Stimulated activated CD4-positive, alpha-beta T cell treated with anti-CD3 and anti-CD28 coated beads, Interleukin-12 subunit alpha, Interleukin-12 subunit beta, amount 100 ng/mL, for 24 hours (primary cell): Measurements from ENCODE around the gene DMD.

Experiments used
- DNase-seq, 2 experiments: peaks; one replicate each; pipeline ENCODE4 v3.0.0-alpha.2; 2020; ENCODE audit warnings: low read depth in 2 of 2

The DMD gene

GRCh38 chrX:31181377-31182000, 2029.9 kb downstream of the DMD start:
- DNase-seq = no peak

GRCh38 chrX:31179203-31179602, 2032.1 kb downstream of the DMD start:
- DNase-seq = no peak

GRCh38 chrX:31178769-31179125, 2032.6 kb downstream of the DMD start:
- DNase-seq = no peak

- no peak for DNase-seq
These were observed 2033.1 kb downstream of the DMD start for GRCh38 chrX:31178064-31178768.

- no peak for DNase-seq
These were observed 2040.6 kb downstream of the DMD start for GRCh38 chrX:31170792-31171191.

GRCh38 chrX:31168551-31168950, 2042.8 kb downstream of the DMD start:
- no peak for DNase-seq

GRCh38 chrX:31166832-31167231, 2044.5 kb downstream of the DMD start:
- no peak for DNase-seq

- DNase-seq = no peak
These were observed 2044.9 kb downstream of the DMD start for GRCh38 chrX:31166416-31166815.

- no peak for DNase-seq
These were observed 2045.9 kb downstream of the DMD start for GRCh38 chrX:31165241-31166035.

GRCh38 chrX:31154946-31155345, 2056.4 kb downstream of the DMD start:
- DNase-seq = no peak

GRCh38 chrX:31153475-31154047, 2057.8 kb downstream of the DMD start:
- DNase-seq = no peak

- DNase-seq = no peak
These were observed 2064.2 kb downstream of the DMD start for GRCh38 chrX:31147175-31147574.

- no peak for DNase-seq
These were observed 2071.4 kb downstream of the DMD start for GRCh38 chrX:31139961-31140360.

GRCh38 chrX:31138124-31138523, 2073.2 kb downstream of the DMD start:
- no peak for DNase-seq

GRCh38 chrX:31136144-31136611, 2075.2 kb downstream of the DMD start:
- no peak for DNase-seq

- no peak for DNase-seq
These were observed 2078.5 kb downstream of the DMD start for GRCh38 chrX:31132821-31133241.

- DNase-seq = no peak
These were observed 2080.7 kb downstream of the DMD start for GRCh38 chrX:31130457-31131220.

GRCh38 chrX:31128855-31129254, 2082.5 kb downstream of the DMD start:
- no peak for DNase-seq

- no peak for DNase-seq
These were observed 2083.6 kb downstream of the DMD start for GRCh38 chrX:31127716-31128115.

GRCh38 chrX:31126205-31126604, 2085.1 kb downstream of the DMD start:
- no peak for DNase-seq

GRCh38 chrX:31124536-31124935, 2086.8 kb downstream of the DMD start:
- no peak for DNase-seq

GRCh38 chrX:31123335-31123734, 2088.0 kb downstream of the DMD start:
- no peak for DNase-seq
